CD8-positive, alpha-beta memory T cell (primary cell): Measurements from ENCODE around the gene CATSPER1. TPM values are rescaled to one million over a fixed set of nuclear protein-coding genes. Genes with fewer than 3 reads are reported as not detected.

Experiments
- CTCF ChIA-PET: fragments of 350-600 bp; sonication (Branson Sonifier 250); formaldehyde crosslinking; loops from one replicate; lab custom pipeline; 2021; ENCODE audit warnings: antibody characterized with exemption; lab: Charles Lee
- POLR2A ChIA-PET: fragments of 350-600 bp; sonication (Branson Sonifier 250); formaldehyde crosslinking; loops from one replicate; lab custom pipeline; 2021; ENCODE audit warnings: antibody characterized with exemption; lab: Charles Lee
- DNase-seq, 5 donors: peaks; one replicate each; pipeline versions ENCODE4 v3.0.0 to v3.0.0-alpha.2; 2020 to 2022; ENCODE audit warnings: mixed read lengths in 1 of 5
- H3K27ac ChIP-seq: one replicate; pipeline ENCODE4 v1.7.0; 2013; ENCODE audit warnings: low read depth, mild to moderate bottlenecking, low read length, moderate library complexity
- H3K27me3 ChIP-seq: 2 replicates; pipeline ENCODE4 v1.7.0; 2013; ENCODE audit warnings: low read length, mild to moderate bottlenecking; ENCODE audit not compliant: insufficient read depth, poor library complexity, severe bottlenecking
- H3K36me3 ChIP-seq: 2 replicates; pipeline ENCODE4 v1.7.0; 2013; ENCODE audit warnings: mild to moderate bottlenecking, low read length, moderate library complexity; ENCODE audit not compliant: insufficient read depth
- H3K4me1 ChIP-seq: 2 replicates; pipeline ENCODE4 v1.7.0; 2013; ENCODE audit warnings: mild to moderate bottlenecking, low read length, moderate library complexity; ENCODE audit not compliant: insufficient read depth
- H3K4me3 ChIP-seq: 2 replicates; pipeline ENCODE4 v1.7.0; 2013; ENCODE audit warnings: mild to moderate bottlenecking, low read length
- H3K9me3 ChIP-seq: 2 replicates; pipeline ENCODE4 v1.7.0; 2013; ENCODE audit warnings: mild to moderate bottlenecking, low read length
- H3K27ac Mint-ChIP-seq, 8 donors: one replicate each; pipeline ENCODE4 v1.8.0; 2020 to 2021; ENCODE audit warnings: mixed read lengths in 8 of 8, mild to moderate bottlenecking in 6 of 8, inconsistent platforms in 3 of 8, moderate library complexity in 3 of 8
- H3K27me3 Mint-ChIP-seq, 2 donors: one replicate each; pipeline ENCODE4 v1.8.0; 2020 to 2021; ENCODE audit warnings: mixed read lengths in 2 of 2, mild to moderate bottlenecking in 1 of 2, moderate library complexity in 1 of 2
- H3K36me3 Mint-ChIP-seq, 3 donors: one replicate each; pipeline ENCODE4 v1.8.0; 2020 to 2021; ENCODE audit warnings: mixed read lengths in 3 of 3, inconsistent platforms in 1 of 3, mild to moderate bottlenecking in 1 of 3
- H3K4me1 Mint-ChIP-seq, 3 donors: one replicate each; pipeline ENCODE4 v1.8.0; 2020 to 2021; ENCODE audit warnings: mixed read lengths in 3 of 3, inconsistent platforms in 1 of 3, mild to moderate bottlenecking in 1 of 3
- H3K4me3 Mint-ChIP-seq, 7 donors: one replicate each; pipeline ENCODE4 v1.8.0; 2020 to 2021; ENCODE audit warnings: mixed read lengths in 7 of 7, mild to moderate bottlenecking in 6 of 7, moderate library complexity in 4 of 7, inconsistent platforms in 2 of 7
- H3K9me3 Mint-ChIP-seq, 5 donors: one replicate each; pipeline ENCODE4 v1.8.0; 2020 to 2022; ENCODE audit warnings: mixed read lengths in 5 of 5, mild to moderate bottlenecking in 3 of 5, moderate library complexity in 2 of 5, inconsistent platforms in 1 of 5
- polyA plus RNA-seq: library from polyadenylated mRNA; unstranded; fragments of 300-500 nt; fragmentation: Illumina TruSeq; gene quantifications from one replicate; pipeline ENCODE4 v1.2.3, GENCODE V29; 2021
- total RNA-seq, 2 experiments: library from RNA; stranded (reverse); gene quantifications; one replicate each; pipeline ENCODE4 v1.2.3, GENCODE V29; 2021

CATSPER1 gene
- total and polyA plus RNA-seq, 3 experiments from 2014 or later, result not detected

DNA sequence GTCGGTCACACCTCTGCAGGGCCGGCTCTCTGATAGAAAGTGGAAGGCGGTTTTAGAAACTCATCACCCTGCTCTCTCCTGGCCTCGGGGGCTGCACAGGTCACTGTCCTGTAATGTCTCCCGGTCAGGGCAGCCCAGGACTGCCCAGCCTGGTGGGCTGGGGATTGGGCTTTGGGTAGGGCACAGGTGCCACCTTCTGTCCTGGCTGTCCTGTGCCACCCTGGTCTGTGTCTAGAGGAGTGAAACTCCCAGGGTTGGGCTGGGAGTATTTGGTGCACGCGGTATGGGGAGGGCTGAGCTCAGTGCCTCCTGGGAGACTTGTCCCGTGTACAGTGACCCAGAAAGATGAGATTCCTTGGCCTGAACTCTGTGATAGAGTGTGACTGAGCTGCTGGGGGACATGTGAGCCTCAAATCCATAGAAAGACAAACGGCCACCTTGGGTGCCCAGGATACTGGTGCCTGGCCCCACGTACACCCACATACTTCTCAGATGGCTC, 47.0 kb downstream of the CATSPER1 start:
- Histone ChIP-seq H3K4me1 (no peaks in the 10 kb centered on the region), H3K4me3 (no peak overlapping the region), H3K36me3 (no peaks in the 10 kb centered on the region), H3K27ac (no peak overlapping the region), H3K9me3 (no peaks in the 10 kb centered on the region), H3K27me3 (no peaks in the 10 kb centered on the region)
- H3K36me3 Mint-ChIP-seq, result peaks cover 0 to 45% (median 8%) of the 10 kb centered on the region in 3 donors
- peaks cover 0 to 2% of the 10 kb centered on the region in 2 donors for H3K27me3 Mint-ChIP-seq
- ChIA-PET POLR2A (no interaction called here), CTCF (interaction anchor here (1.1 to 1.2 kb wide), 2 partner anchors 95 to 199 kb away, joined by 3 to 4 read pairs; no protein-coding TSS in a partner anchor)
- H3K9me3 Mint-ChIP-seq, result no peaks in the 10 kb centered on the region
- H3K4me3 Mint-ChIP-seq, result no peak overlapping the region
- no peak overlapping the region for H3K27ac Mint-ChIP-seq
- no peak for DNase-seq
- peaks cover 0 to 3% (median 0%) of the 10 kb centered on the region in 3 donors for H3K4me1 Mint-ChIP-seq

DNA sequence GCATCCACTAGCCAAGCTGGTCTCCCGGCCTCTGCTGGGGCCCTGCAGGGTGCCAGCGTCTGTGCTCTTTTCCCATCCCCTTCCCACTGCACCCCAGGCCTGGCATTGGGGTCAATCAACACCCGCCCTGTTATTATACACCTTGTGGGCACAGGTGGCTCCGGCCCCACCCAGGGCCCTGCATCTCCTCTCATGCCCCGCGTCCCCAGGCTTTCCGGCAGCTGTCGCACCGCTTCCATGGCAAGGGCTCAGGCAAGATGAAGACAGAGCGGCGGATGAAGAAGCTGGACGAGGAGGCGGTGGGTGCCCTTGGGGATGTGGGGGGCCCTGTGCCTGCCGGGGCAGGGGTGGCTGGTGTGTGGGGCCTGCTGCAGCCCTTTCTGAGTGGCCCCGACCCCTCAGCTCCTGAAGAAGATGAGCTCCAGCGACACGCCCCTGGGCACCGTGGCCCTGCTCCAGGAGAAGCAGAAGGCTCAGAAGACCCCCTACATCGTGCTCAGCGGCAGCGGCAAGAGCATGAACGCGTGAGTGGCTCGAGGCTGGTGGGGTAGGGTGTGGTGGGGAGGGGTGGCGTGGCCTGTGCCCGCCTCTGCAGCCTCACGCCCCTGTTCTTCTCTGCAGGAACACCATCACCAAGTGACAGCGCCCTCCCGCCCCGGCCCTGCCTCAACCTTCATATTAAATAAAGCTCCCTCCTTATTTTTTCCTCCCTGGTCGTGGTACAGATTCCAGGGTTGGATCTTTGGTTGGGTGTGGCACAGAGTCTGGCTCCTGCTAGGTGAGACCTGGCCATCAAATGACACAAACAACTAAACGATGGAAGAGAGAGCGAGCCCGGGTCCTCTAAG, 47.7 kb downstream of the CATSPER1 start:
- Mint-ChIP-seq H3K36me3 (peaks cover under 1 to 48% (median 8%) of the 10 kb centered on the region in 3 donors), H3K4me1 (peaks cover 0 to 3% (median 0%) of the 10 kb centered on the region in 3 donors), H3K9me3 (no peaks in the 10 kb centered on the region), H3K27ac (peak overlapping the region in 1 of 8 donors; percentile 58), H3K27me3 (peaks cover 0 to 2% of the 10 kb centered on the region in 2 donors), H3K4me3 (no peak overlapping the region)
- no peak overlapping the region for H3K27ac ChIP-seq
- CTCF ChIA-PET, result interaction anchor here (1.2 kb wide), 1 partner anchor 94 kb away, joined by 4 read pairs; no protein-coding TSS in a partner anchor
- no peak for DNase-seq
- no peaks in the 10 kb centered on the region for H3K36me3 ChIP-seq
- POLR2A ChIA-PET, result no interaction called here
- H3K27me3 ChIP-seq, result no peaks in the 10 kb centered on the region
- no peaks in the 10 kb centered on the region for H3K4me1 ChIP-seq
- no peaks in the 10 kb centered on the region for H3K9me3 ChIP-seq
- H3K4me3 ChIP-seq, result no peak overlapping the region

GRCh38 chr11:65977621-65978390, 48.5 kb downstream of the CATSPER1 start:
- peaks cover 0 to 3% (median 0%) of the 10 kb centered on the region in 3 donors for H3K4me1 Mint-ChIP-seq
- no peak overlapping the region for H3K27ac Mint-ChIP-seq
- H3K36me3 Mint-ChIP-seq, result peaks cover 4 to 55% (median 8%) of the 10 kb centered on the region in 3 donors
- DNase-seq, result no peak
- no peaks in the 10 kb centered on the region for H3K9me3 Mint-ChIP-seq
- H3K36me3 ChIP-seq, result no peaks in the 10 kb centered on the region
- POLR2A ChIA-PET, result no interaction called here
- H3K27me3 ChIP-seq, result no peaks in the 10 kb centered on the region
- H3K4me1 ChIP-seq, result no peaks in the 10 kb centered on the region
- peaks cover 0 to 2% of the 10 kb centered on the region in 2 donors for H3K27me3 Mint-ChIP-seq
- no peak overlapping the region for H3K4me3 ChIP-seq
- no peak overlapping the region for H3K27ac ChIP-seq
- CTCF ChIA-PET, result interaction anchor here (0.9 to 1.2 kb wide), 3 partner anchors 15 to 93 kb away, joined by 3 to 4 read pairs (median 3); no protein-coding TSS in a partner anchor
- H3K4me3 Mint-ChIP-seq, result no peak overlapping the region
- no peaks in the 10 kb centered on the region for H3K9me3 ChIP-seq

GRCh38 chr11:65976216-65977176, 49.8 kb downstream of the CATSPER1 start:
- H3K27me3 Mint-ChIP-seq, result peaks cover 0 to 2% of the 10 kb centered on the region in 2 donors
- peak overlapping the region in 4 of 8 donors; percentile 8 to 58 (median 40) for H3K27ac Mint-ChIP-seq
- H3K4me1 Mint-ChIP-seq, result peaks cover 0 to 3% (median 0%) of the 10 kb centered on the region in 3 donors
- H3K9me3 ChIP-seq, result no peaks in the 10 kb centered on the region
- no peaks in the 10 kb centered on the region for H3K27me3 ChIP-seq
- H3K27ac ChIP-seq, result no peak overlapping the region
- H3K36me3 Mint-ChIP-seq, result peaks cover 4 to 66% (median 14%) of the 10 kb centered on the region in 3 donors
- H3K4me1 ChIP-seq, result no peaks in the 10 kb centered on the region
- no peak overlapping the region for H3K4me3 ChIP-seq
- no peaks in the 10 kb centered on the region for H3K9me3 Mint-ChIP-seq
- ChIA-PET CTCF (interaction anchor here (0.8 to 1.1 kb wide), 3 partner anchors 16 to 197 kb away, joined by 3 read pairs; no protein-coding TSS in a partner anchor), POLR2A (interaction anchor here (0.5 to 0.7 kb wide), 2 partner anchors 48 to 58 kb away, joined by 3 to 4 read pairs; no protein-coding TSS in a partner anchor)
- H3K36me3 ChIP-seq, result peaks cover 4% of the 10 kb centered on the region
- no peak for DNase-seq
- no peak overlapping the region for H3K4me3 Mint-ChIP-seq

DNA sequence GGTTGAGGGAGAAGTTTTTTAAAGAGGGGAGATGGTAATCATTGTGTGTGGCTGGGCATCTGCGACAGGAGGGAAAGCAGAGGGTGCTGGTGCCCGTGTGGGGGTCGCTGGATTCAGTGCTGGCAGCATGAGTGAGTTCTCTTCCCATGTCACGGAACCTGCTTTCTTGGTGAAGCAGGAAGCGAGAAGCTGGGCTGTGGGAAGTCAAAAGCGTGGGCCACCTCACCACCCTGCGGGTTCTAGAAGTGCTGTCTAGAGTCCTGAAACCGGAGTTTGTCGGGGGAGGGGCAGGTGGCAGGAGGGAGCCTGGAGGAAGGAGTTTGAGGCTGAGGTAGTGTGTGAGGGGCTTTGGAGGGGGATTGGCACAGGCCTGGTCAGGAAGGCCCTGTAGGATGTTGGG, 50.5 kb downstream of the CATSPER1 start:
- no peak overlapping the region for H3K27ac ChIP-seq
- peaks cover 4% of the 10 kb centered on the region for H3K36me3 ChIP-seq
- DNase-seq, result no peak
- H3K4me3 ChIP-seq, result no peak overlapping the region
- POLR2A ChIA-PET, result no interaction called here
- H3K9me3 ChIP-seq, result no peaks in the 10 kb centered on the region
- H3K4me1 Mint-ChIP-seq, result peaks cover 0 to 3% (median 0%) of the 10 kb centered on the region in 3 donors
- H3K27me3 Mint-ChIP-seq, result peaks cover 0 to 2% of the 10 kb centered on the region in 2 donors
- peaks cover 4 to 67% (median 14%) of the 10 kb centered on the region in 3 donors for H3K36me3 Mint-ChIP-seq
- H3K4me3 Mint-ChIP-seq, result peak overlapping the region in 1 of 7 donors; percentile 56
- H3K4me1 ChIP-seq, result no peaks in the 10 kb centered on the region
- CTCF ChIA-PET, result no interaction called here
- peak overlapping the region in 5 of 8 donors; percentile 0 to 58 (median 38) for H3K27ac Mint-ChIP-seq
- no peaks in the 10 kb centered on the region for H3K27me3 ChIP-seq
- no peaks in the 10 kb centered on the region for H3K9me3 Mint-ChIP-seq

- no peak for DNase-seq
- Histone ChIP-seq H3K36me3 (peaks cover 20% of the 10 kb centered on the region), H3K4me3 (no peak overlapping the region), H3K9me3 (no peaks in the 10 kb centered on the region), H3K27ac (no peak overlapping the region), H3K27me3 (no peaks in the 10 kb centered on the region), H3K4me1 (no peaks in the 10 kb centered on the region)
- Mint-ChIP-seq H3K9me3 (no peaks in the 10 kb centered on the region), H3K27ac (no peak overlapping the region), H3K36me3 (peaks cover 4 to 70% (median 19%) of the 10 kb centered on the region in 3 donors), H3K4me1 (peaks cover 4 to 7% (median 6%) of the 10 kb centered on the region in 3 donors), H3K27me3 (peaks cover 0 to 2% of the 10 kb centered on the region in 2 donors), H3K4me3 (no peak overlapping the region)
- ChIA-PET POLR2A (no interaction called here), CTCF (no interaction called here)
Observed at GRCh38 chr11:65973439-65974110, 52.7 kb downstream of the CATSPER1 start.
